Measurements from ENCODE around the gene FYN. TPM values are rescaled to one million over a fixed set of nuclear protein-coding genes. Genes with fewer than 3 reads are reported as not detected.

FYN gene
- total and polyA plus RNA-seq, 2 of the 13 experiments (the other 11 are each of a cell fraction or from before 2014, with no cell fraction given), result 15.5 to 24.6 TPM

GRCh38 chr6:111724505-111724904 is 148.7 kb downstream of the FYN start (continued):
- TF ChIP-seq ZNF414 (CRISPR knock-in tag; IDR thresholded peaks at IDR 0.05) (no peak), ZNF780A (CRISPR knock-in tag; IDR thresholded peaks at IDR 0.05) (no peak)

- POLR2A ChIA-PET, result no interaction called here
- H3K4me1 ChIP-seq (ENCODE audit: insufficient read depth, low read length), result no peaks in the 10 kb centered on the region
- BruUV-seq (replicated peaks), result no TSS peak
- no peak; the same call in 2 of the 3 replicates for ATAC-seq
- CTCF ChIA-PET (ENCODE audit: low intra/inter-chr PET ratio, low total read pairs), result no interaction called here
- H3K27me3 ChIP-seq (ENCODE audit: control insufficient read depth in 1 of 2, insufficient read depth in 2 of 2, low read length in 2 of 2), result no peaks in the 10 kb centered on the region
- H3K79me2 ChIP-seq (ENCODE audit: insufficient read depth, low read length), result no peaks in the 10 kb centered on the region
- WGBS (ENCODE audit: low lambda C conversion rate), result 77% methylated on average over 5 of the region's 5 CpGs
- DNase-seq (ENCODE audit: low spot score), result no peak
- no peak overlapping the region for H3K4me2 ChIP-seq (ENCODE audit: low read depth, low read length)
- H3K36me3 ChIP-seq (replicated peaks in 1 of 2; ENCODE audit: control insufficient read depth in 1 of 2, insufficient read depth in 2 of 2, low read length in 2 of 2), result no peaks in the 10 kb centered on the region
- H3K27ac ChIP-seq (ENCODE audit: extremely low read length, insufficient read depth, low read length), result no peak overlapping the region
- H3K4me3 ChIP-seq (replicated peaks in 1 of 3; ENCODE audit: insufficient read depth in 1 of 3, low read depth in 2 of 3, low read length in 3 of 3), result no peak overlapping the region
- no peaks in the 10 kb centered on the region for H3K9me3 ChIP-seq (ENCODE audit: low read length)
- no peak overlapping the region for H2AFZ ChIP-seq (ENCODE audit: low read length)
- FAIRE-seq, result no peak
- no peak overlapping the region for H3K9ac ChIP-seq (ENCODE audit: insufficient read depth, low read depth, low read length)
- intact Hi-C loops (cut with micrococcal nuclease; ENCODE audit: unreplicated experiment), result loop anchor here (5.0 kb wide), 1 partner anchor 148 kb away; the partner anchor contains the start of gene FYN
- no peaks in the 10 kb centered on the region for H4K20me1 ChIP-seq (ENCODE audit: insufficient read depth, low read length)
- in situ Hi-C loops (cut with HindIII; ENCODE audit: extremely low pct_ligation_motif_present, low pct_unique_long_range_greater_than_20kb), result loop anchor here (25.0 kb wide), 1 partner anchor 438 kb away; no protein-coding TSS in a partner anchor
- TF ChIP-seq RERE (CRISPR knock-in tag; IDR thresholded peaks at IDR 0.05; ENCODE audit: low read depth), result no peak
- TF ChIP-seq ARHGAP35 (CRISPR knock-in tag; IDR thresholded peaks at IDR 0.05; ENCODE audit: borderline replicate concordance), result no peak
- TF ChIP-seq HINFP (CRISPR knock-in tag; IDR thresholded peaks at IDR 0.05; ENCODE audit: low read depth), result no peak
- TF ChIP-seq GRHL1 (CRISPR knock-in tag; conservative IDR thresholded peaks at IDR 0.05), result no peak
- TF ChIP-seq THAP7 (CRISPR knock-in tag; IDR thresholded peaks at IDR 0.05), result no peak
- no peak for TF ChIP-seq ZFP36L2 (CRISPR knock-in tag; IDR thresholded peaks at IDR 0.05)
- TF ChIP-seq NAIF1 (CRISPR knock-in tag; IDR thresholded peaks at IDR 0.05; ENCODE audit: borderline replicate concordance), result no peak
- TF ChIP-seq NFATC3 (CRISPR knock-in tag; IDR thresholded peaks at IDR 0.05), result no peak
Observed at GRCh38 chr6:111724039-111724438, 149.2 kb downstream of the FYN start.

Data from HepG2 (cell line).